ENCODE data around the gene VAV3.

The VAV3 gene

DNA sequence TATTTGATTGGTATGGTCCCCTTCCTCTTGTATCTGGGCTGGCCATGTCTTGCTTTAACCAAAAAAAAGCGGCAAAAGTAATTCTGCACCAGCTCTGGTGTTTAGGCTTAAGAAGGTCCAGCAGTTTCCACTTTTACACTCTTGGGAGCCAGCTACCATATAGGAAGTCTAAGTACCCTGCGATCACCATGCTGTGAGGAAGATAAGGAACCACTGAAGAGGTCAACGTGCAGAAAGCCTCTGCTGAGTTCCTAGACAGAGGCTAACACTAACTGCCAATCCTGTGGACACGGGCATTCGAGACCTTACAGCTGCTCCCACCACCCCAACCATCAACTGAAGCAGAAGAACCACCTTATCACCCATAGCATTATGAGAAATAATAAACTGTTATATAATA lies 331.4 kb downstream of the VAV3 start:
- no peak for DNase-seq
- Histone ChIP-seq H3K4me3 (ENCODE audit: insufficient read depth, low read depth, low read length, poor library complexity, severe bottlenecking) (no peak overlapping the region), H3K36me3 (ENCODE audit: control insufficient read depth, insufficient read depth, low read length) (no peaks in the 10 kb centered on the region), H3K4me1 (ENCODE audit: control insufficient read depth, insufficient read depth, low read length, poor library complexity, severe bottlenecking) (no peaks in the 10 kb centered on the region), H3K27me3 (replicated peaks; ENCODE audit: control insufficient read depth, insufficient read depth, low read length, poor library complexity, severe bottlenecking) (no peaks in the 10 kb centered on the region), H3K9me3 (ENCODE audit: control insufficient read depth, low read length) (no peaks in the 10 kb centered on the region), H3K27ac (ENCODE audit: insufficient read depth, low read length, poor library complexity, severe bottlenecking) (no peak overlapping the region)

DNA sequence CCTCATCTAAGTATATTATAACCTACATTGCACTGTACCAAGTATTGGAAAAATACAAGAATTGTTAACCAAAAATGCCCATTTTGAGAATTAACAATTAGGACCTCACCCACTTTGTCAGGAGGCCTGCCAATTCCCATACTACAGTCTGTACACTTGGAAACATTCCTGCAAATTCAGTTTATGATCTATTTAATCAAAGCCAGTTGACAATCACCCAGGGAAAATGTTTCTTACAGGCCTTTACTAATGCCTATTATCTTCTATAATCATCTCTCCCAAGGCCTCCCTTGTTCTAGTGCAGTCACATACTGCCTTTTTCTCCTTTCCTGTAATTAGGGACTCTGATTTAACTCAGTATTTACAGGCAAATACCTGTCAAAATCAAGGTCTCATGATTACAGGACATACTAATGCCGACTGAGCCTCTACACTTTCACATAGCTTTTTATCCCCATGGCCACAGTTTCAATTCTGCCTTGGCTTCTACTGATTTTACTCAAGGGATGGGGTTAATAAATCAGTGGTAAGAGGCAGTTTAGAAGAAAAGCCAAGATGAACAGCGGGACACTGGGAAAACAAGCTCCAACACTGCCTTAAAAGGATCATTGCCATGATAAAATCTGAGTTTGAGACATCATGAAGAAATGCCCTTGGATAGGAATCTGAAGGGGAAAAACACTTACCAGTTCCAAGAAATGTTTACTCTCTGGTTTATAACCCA lies 338.7 kb downstream of the VAV3 start:
- no peak for DNase-seq
- Histone ChIP-seq H3K27ac (ENCODE audit: insufficient read depth, low read length, poor library complexity, severe bottlenecking) (no peak overlapping the region), H3K4me1 (ENCODE audit: control insufficient read depth, insufficient read depth, low read length, poor library complexity, severe bottlenecking) (no peaks in the 10 kb centered on the region), H3K4me3 (ENCODE audit: insufficient read depth, low read depth, low read length, poor library complexity, severe bottlenecking) (no peak overlapping the region), H3K36me3 (ENCODE audit: control insufficient read depth, insufficient read depth, low read length) (no peaks in the 10 kb centered on the region), H3K27me3 (replicated peaks; ENCODE audit: control insufficient read depth, insufficient read depth, low read length, poor library complexity, severe bottlenecking) (no peaks in the 10 kb centered on the region), H3K9me3 (ENCODE audit: control insufficient read depth, low read length) (no peaks in the 10 kb centered on the region)

DNA sequence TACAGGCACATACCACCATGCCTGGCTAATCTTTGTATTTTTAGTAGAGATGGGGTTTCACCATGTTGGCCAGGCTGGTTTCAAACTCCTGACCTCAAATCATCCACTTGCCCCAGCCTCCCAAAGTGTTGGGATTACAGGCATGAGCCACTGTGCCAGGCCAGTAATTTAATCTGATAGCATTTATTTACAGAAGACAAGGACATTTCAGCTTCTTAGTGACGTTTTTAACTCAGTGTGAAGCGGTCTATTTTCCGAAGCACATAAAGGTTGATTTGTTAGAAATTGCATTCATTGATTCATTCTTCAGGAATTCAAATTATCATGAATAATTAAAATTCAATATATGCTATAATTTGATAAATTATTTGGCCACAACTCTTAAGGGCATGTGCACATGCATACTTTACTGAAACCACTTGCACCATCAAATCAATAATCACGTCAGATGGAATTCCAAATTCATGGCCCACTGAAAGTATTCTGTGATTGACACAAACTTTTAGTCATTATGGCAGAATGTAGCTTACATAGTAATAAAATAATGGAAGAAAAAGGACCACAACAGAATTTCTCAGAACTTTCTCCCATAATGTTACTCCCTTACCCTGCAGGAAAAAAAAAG lies 339.5 kb downstream of the VAV3 start:
- Histone ChIP-seq H3K4me3 (ENCODE audit: insufficient read depth, low read depth, low read length, poor library complexity, severe bottlenecking) (no peak overlapping the region), H3K4me1 (ENCODE audit: control insufficient read depth, insufficient read depth, low read length, poor library complexity, severe bottlenecking) (no peaks in the 10 kb centered on the region), H3K27ac (ENCODE audit: insufficient read depth, low read length, poor library complexity, severe bottlenecking) (no peak overlapping the region), H3K9me3 (ENCODE audit: control insufficient read depth, low read length) (no peaks in the 10 kb centered on the region), H3K27me3 (replicated peaks; ENCODE audit: control insufficient read depth, insufficient read depth, low read length, poor library complexity, severe bottlenecking) (no peaks in the 10 kb centered on the region), H3K36me3 (ENCODE audit: control insufficient read depth, insufficient read depth, low read length) (no peaks in the 10 kb centered on the region)
- no peak for DNase-seq

DNA sequence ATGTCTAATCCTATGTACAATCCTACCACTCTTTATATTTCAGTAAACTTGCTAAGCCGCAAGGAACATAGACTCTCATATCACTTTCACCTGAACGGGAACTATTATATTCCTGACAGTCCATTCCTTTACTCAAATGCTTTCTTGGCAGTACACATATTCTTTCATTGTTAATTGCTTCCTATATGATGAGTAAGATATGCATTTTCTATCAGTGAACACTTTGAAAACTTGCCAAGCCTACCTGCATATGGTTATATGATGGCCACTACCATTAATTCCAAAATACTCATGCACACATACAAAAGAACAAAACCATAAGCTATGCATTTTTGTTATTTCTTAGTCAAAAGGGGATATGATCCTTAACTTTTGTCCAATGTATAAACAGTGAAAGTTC lies 341.5 kb downstream of the VAV3 start:
- Histone ChIP-seq H3K4me3 (ENCODE audit: insufficient read depth, low read depth, low read length, poor library complexity, severe bottlenecking) (no peak overlapping the region), H3K27ac (ENCODE audit: insufficient read depth, low read length, poor library complexity, severe bottlenecking) (no peak overlapping the region)

DNA sequence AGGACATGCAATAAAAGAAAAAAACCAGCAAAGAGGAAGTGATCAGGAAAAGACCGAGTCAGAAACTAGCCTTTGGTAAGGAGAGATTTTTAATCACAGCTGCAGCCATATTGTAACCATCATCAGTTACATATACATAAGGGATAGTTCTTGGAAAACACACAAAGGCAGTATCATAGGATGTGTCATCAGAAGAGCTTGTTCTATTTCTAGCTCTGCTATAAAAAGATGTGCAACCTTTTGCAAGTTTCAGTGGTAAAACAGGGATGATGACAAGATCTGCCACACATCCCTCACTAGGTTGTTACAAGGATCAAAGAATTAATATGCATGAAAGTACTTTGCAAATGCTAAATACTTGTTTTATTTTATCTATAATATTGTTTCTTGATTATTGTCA lies 342.0 kb downstream of the VAV3 start:
- no peaks in the 10 kb centered on the region for H3K9me3 ChIP-seq (ENCODE audit: control insufficient read depth, low read length)

More for the DNA sequence above, 341.5 kb downstream of the VAV3 start:
- Histone ChIP-seq H3K27me3 (replicated peaks; ENCODE audit: control insufficient read depth, insufficient read depth, low read length, poor library complexity, severe bottlenecking) (no peaks in the 10 kb centered on the region), H3K36me3 (ENCODE audit: control insufficient read depth, insufficient read depth, low read length) (no peaks in the 10 kb centered on the region), H3K4me1 (ENCODE audit: control insufficient read depth, insufficient read depth, low read length, poor library complexity, severe bottlenecking) (no peaks in the 10 kb centered on the region), H3K9me3 (ENCODE audit: control insufficient read depth, low read length) (no peaks in the 10 kb centered on the region)
- no peak for DNase-seq

DNA sequence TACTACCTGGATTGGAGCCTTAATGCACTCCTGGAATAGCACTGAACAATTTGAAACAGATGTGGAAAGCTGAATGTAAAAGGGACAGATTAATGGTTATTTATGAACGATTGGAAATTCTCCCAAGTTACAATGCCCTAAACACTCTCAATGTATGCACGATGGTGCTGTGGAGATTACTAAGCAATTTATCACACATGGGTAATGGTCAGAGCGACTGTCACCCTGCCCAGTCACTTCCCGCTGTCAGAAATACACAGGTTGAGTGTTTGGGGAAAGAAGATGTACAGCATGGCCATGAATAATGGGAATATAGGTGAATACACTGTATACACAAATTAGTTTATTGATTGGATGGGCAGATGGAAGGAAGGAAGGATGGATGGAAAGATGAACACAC lies 342.4 kb downstream of the VAV3 start:
- Histone ChIP-seq H3K4me1 (ENCODE audit: control insufficient read depth, insufficient read depth, low read length, poor library complexity, severe bottlenecking) (no peaks in the 10 kb centered on the region), H3K9me3 (ENCODE audit: control insufficient read depth, low read length) (no peaks in the 10 kb centered on the region), H3K36me3 (ENCODE audit: control insufficient read depth, insufficient read depth, low read length) (no peaks in the 10 kb centered on the region), H3K4me3 (ENCODE audit: insufficient read depth, low read depth, low read length, poor library complexity, severe bottlenecking) (no peak overlapping the region), H3K27ac (ENCODE audit: insufficient read depth, low read length, poor library complexity, severe bottlenecking) (no peak overlapping the region), H3K27me3 (replicated peaks; ENCODE audit: control insufficient read depth, insufficient read depth, low read length, poor library complexity, severe bottlenecking) (no peaks in the 10 kb centered on the region)
- DNase-seq, result no peak

More for the DNA sequence above, 342.0 kb downstream of the VAV3 start:
- DNase-seq, result no peak
- H3K4me1 ChIP-seq (ENCODE audit: control insufficient read depth, insufficient read depth, low read length, poor library complexity, severe bottlenecking), result no peaks in the 10 kb centered on the region
- H3K4me3 ChIP-seq (ENCODE audit: insufficient read depth, low read depth, low read length, poor library complexity, severe bottlenecking), result no peak overlapping the region
- no peaks in the 10 kb centered on the region for H3K36me3 ChIP-seq (ENCODE audit: control insufficient read depth, insufficient read depth, low read length)
- H3K27me3 ChIP-seq (replicated peaks; ENCODE audit: control insufficient read depth, insufficient read depth, low read length, poor library complexity, severe bottlenecking), result no peaks in the 10 kb centered on the region
- H3K27ac ChIP-seq (ENCODE audit: insufficient read depth, low read length, poor library complexity, severe bottlenecking), result no peak overlapping the region

DNA sequence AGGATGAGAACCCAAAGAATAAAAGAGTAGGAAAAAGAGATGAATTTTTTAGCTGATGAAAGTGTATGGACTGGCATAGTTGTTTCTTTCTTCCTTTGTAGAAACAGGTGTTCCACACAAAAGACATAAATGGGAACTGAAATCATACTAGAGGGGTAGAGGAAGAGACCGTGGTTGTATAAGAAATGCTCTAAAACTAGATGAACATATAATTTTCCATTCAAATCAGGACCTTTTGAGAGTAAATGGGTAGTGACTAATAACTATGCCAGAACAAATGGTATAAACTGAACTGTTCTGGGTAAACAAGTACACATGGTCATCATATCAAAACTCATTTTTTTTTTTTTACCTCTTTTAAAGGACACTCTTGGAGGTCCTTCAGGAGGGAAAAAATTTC lies 344.2 kb downstream of the VAV3 start:
- no peak overlapping the region for H3K27ac ChIP-seq (ENCODE audit: insufficient read depth, low read length, poor library complexity, severe bottlenecking)
- no peak overlapping the region for H3K4me3 ChIP-seq (ENCODE audit: insufficient read depth, low read depth, low read length, poor library complexity, severe bottlenecking)
- DNase-seq, result no peak
- H3K27me3 ChIP-seq (replicated peaks; ENCODE audit: control insufficient read depth, insufficient read depth, low read length, poor library complexity, severe bottlenecking), result no peaks in the 10 kb centered on the region
- H3K4me1 ChIP-seq (ENCODE audit: control insufficient read depth, insufficient read depth, low read length, poor library complexity, severe bottlenecking), result no peaks in the 10 kb centered on the region
- no peaks in the 10 kb centered on the region for H3K9me3 ChIP-seq (ENCODE audit: control insufficient read depth, low read length)
- no peaks in the 10 kb centered on the region for H3K36me3 ChIP-seq (ENCODE audit: control insufficient read depth, insufficient read depth, low read length)

DNA sequence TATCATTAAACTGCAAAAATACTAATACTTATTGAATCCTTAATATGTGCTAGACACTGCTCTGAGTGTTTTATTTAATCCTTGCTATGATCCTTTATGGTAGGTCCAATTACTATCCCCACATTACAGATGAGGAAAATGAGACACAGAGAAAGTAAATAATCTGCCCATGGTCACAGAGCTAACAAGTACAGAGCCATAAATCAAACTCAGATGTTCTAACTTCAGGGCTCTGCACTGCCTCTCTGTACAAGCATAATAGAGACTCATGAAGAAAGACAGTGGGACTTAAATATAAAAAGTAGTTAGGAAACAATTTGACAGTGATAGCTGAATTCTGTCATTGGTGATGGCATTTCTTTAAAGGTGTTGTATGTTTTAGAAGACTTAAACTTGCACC lies 346.4 kb downstream of the VAV3 start:
- Histone ChIP-seq H3K36me3 (ENCODE audit: control insufficient read depth, insufficient read depth, low read length) (no peaks in the 10 kb centered on the region), H3K4me3 (ENCODE audit: insufficient read depth, low read depth, low read length, poor library complexity, severe bottlenecking) (no peak overlapping the region), H3K27ac (ENCODE audit: insufficient read depth, low read length, poor library complexity, severe bottlenecking) (no peak overlapping the region), H3K4me1 (ENCODE audit: control insufficient read depth, insufficient read depth, low read length, poor library complexity, severe bottlenecking) (no peaks in the 10 kb centered on the region), H3K9me3 (ENCODE audit: control insufficient read depth, low read length) (no peaks in the 10 kb centered on the region), H3K27me3 (replicated peaks; ENCODE audit: control insufficient read depth, insufficient read depth, low read length, poor library complexity, severe bottlenecking) (no peaks in the 10 kb centered on the region)
- no peak for DNase-seq

DNA sequence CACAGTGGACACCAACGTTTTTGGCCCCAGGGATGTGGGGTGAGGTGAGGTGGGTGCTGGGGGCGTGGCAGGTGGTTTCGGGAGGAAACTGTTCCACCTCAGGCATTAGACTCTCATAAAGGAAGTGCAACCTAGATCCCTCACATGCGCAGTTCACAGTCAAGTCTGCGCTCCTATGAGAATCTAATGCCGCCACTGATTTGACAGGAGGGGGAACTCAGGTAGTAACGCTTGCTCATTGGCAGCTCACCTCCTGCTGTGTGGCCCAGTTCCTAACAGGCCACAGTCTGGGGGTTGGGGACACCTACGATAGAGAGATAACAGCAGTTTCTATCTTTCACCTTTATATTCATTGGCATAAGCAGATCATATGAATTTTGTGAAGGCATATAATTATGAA lies 347.1 kb downstream of the VAV3 start:
- Histone ChIP-seq H3K27ac (ENCODE audit: insufficient read depth, low read length, poor library complexity, severe bottlenecking) (no peak overlapping the region), H3K36me3 (ENCODE audit: control insufficient read depth, insufficient read depth, low read length) (no peaks in the 10 kb centered on the region), H3K9me3 (ENCODE audit: control insufficient read depth, low read length) (no peaks in the 10 kb centered on the region), H3K4me1 (ENCODE audit: control insufficient read depth, insufficient read depth, low read length, poor library complexity, severe bottlenecking) (no peaks in the 10 kb centered on the region), H3K4me3 (ENCODE audit: insufficient read depth, low read depth, low read length, poor library complexity, severe bottlenecking) (no peak overlapping the region), H3K27me3 (replicated peaks; ENCODE audit: control insufficient read depth, insufficient read depth, low read length, poor library complexity, severe bottlenecking) (no peaks in the 10 kb centered on the region)
- no peak for DNase-seq

DNA sequence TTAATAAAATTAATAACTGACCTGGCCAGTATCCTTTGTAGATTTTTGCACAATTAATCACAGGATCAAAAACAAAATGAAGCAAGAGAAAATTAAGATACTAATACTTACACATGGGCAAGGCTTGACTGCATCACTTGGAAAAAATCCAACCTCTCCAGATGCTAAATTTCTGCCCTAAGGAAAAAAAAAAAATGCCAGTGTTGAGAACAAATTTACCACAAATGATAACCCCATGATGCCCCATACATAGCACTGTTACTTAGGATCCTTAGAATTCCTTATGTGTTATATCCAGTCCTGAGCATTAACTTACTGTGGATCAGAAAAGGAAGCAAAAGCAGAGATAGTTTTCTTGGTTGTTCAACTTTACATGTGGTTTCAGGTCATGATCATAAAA lies 347.5 kb downstream of the VAV3 start:
- Histone ChIP-seq H3K9me3 (ENCODE audit: control insufficient read depth, low read length) (no peaks in the 10 kb centered on the region), H3K27me3 (replicated peaks; ENCODE audit: control insufficient read depth, insufficient read depth, low read length, poor library complexity, severe bottlenecking) (no peaks in the 10 kb centered on the region), H3K4me1 (ENCODE audit: control insufficient read depth, insufficient read depth, low read length, poor library complexity, severe bottlenecking) (no peaks in the 10 kb centered on the region), H3K4me3 (ENCODE audit: insufficient read depth, low read depth, low read length, poor library complexity, severe bottlenecking) (no peak overlapping the region), H3K36me3 (ENCODE audit: control insufficient read depth, insufficient read depth, low read length) (no peaks in the 10 kb centered on the region), H3K27ac (ENCODE audit: insufficient read depth, low read length, poor library complexity, severe bottlenecking) (no peak overlapping the region)
- no peak for DNase-seq
